HEK293 (cell line): ENCODE results near the gene EXT2.

Source experiments
- BCL11A ChIP-seq: fragments of 450-650 bp; formaldehyde crosslinking; IDR thresholded peaks from 2 replicates; pipeline ENCODE4 v1.5.1; 2016; ENCODE audit warnings: low read depth, missing biosample characterization, missing genetic modification characterization
- CTCF ChIP-seq: fragments of 450-650 bp; formaldehyde crosslinking; IDR thresholded peaks from 2 replicates; pipeline ENCODE4 v1.5.1; 2016; ENCODE audit warnings: missing biosample characterization, missing genetic modification characterization
- GLI2 ChIP-seq: fragments of 450-650 bp; formaldehyde crosslinking; IDR thresholded peaks from 2 replicates; pipeline ENCODE4; 2017; ENCODE audit warnings: missing biosample characterization, missing genetic modification characterization, low read depth, borderline replicate concordance
- MYNN ChIP-seq: fragments of 450-650 bp; formaldehyde crosslinking; IDR thresholded peaks from 2 replicates; pipeline ENCODE4 v1.5.1; 2016; ENCODE audit warnings: missing biosample characterization, missing genetic modification characterization, borderline replicate concordance
- ZNF274 ChIP-seq, 2 experiments: fragments of 200-500 bp in 1 of 2; fragments of 450-650 bp in 1 of 2; sonication (Bioruptor generic) in 1 of 2; formaldehyde crosslinking in 1 of 2; IDR thresholded peaks; 2 replicates each; pipeline versions ENCODE4 v1.5.1 to v1.6.1; 2014 to 2016; ENCODE audit warnings: borderline replicate concordance in 1 of 2, inconsistent platforms in 1 of 2, low read length in 1 of 2, missing biosample characterization in 1 of 2, missing genetic modification characterization in 1 of 2
- ZNF510 ChIP-seq: fragments of 450-650 bp; formaldehyde crosslinking; IDR thresholded peaks from 2 replicates; pipeline ENCODE4 v1.5.1; 2018; ENCODE audit warnings: mild to moderate bottlenecking, missing genetic modification characterization, missing biosample characterization; ENCODE audit not compliant: insufficient replicate concordance
- ZNF548 ChIP-seq: fragments of 450-650 bp; formaldehyde crosslinking; IDR thresholded peaks from 2 replicates; pipeline ENCODE4 v1.5.1; 2016; ENCODE audit warnings: missing biosample characterization, missing genetic modification characterization
- ZNF777 ChIP-seq: fragments of 450-650 bp; formaldehyde crosslinking; IDR thresholded peaks from 2 replicates; pipeline ENCODE4 v1.5.1; 2017; ENCODE audit warnings: missing biosample characterization, missing genetic modification characterization, borderline replicate concordance
- ZNF830 ChIP-seq: fragments of 450-650 bp; IDR thresholded peaks from 2 replicates; pipeline ENCODE4 v1.5.0; 2018; ENCODE audit warnings: missing biosample characterization, missing genetic modification characterization, low read depth, mild to moderate bottlenecking, moderate library complexity
- TF ChIP-seq, protein P1 (sequence below): sonication (generic); formaldehyde crosslinking; IDR thresholded peaks from 2 replicates; pipeline ENCODE4 v1.8.1; 2022; ENCODE audit warnings: mild to moderate bottlenecking, moderate library complexity, missing genetic modification reagents
- TF ChIP-seq, protein P2 (sequence below): fragments of 450-650 bp; formaldehyde crosslinking; IDR thresholded peaks from 2 replicates; pipeline ENCODE4 v1.5.1; 2016; ENCODE audit warnings: missing biosample characterization, missing genetic modification characterization, low read depth

DNA sequence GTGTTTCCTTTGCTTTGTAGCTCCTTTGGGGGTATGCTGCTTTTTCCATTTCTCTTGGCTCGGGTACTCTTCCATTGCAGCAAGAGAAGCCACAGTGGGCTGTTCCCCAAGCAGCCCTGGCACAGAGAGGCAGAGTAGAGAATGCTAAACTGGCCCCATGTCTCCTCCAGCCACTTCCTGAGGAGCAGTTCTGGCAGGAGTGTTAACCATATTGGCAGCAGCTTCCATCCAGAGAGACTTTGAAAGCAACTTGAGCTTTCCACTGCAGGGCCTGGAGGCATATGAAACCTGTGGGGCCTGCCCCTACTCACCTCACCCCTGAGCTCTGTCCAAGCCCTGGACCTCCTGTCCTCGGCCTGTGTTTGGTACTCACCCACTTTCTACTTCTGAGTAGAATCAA lies 152.6 kb downstream of the EXT2 start:
- no peak for TF ChIP-seq ZNF830
- TF ChIP-seq CTCF: no peak
- TF ChIP-seq ZNF274 (IDR thresholded peaks at IDR 0.05; ENCODE audit: low read length): no peak
- no peak for TF ChIP-seq ZNF274 (tag by site-specific recombination; IDR thresholded peaks at IDR 0.05; ENCODE audit: borderline replicate concordance)
- TF ChIP-seq, protein P1, sequence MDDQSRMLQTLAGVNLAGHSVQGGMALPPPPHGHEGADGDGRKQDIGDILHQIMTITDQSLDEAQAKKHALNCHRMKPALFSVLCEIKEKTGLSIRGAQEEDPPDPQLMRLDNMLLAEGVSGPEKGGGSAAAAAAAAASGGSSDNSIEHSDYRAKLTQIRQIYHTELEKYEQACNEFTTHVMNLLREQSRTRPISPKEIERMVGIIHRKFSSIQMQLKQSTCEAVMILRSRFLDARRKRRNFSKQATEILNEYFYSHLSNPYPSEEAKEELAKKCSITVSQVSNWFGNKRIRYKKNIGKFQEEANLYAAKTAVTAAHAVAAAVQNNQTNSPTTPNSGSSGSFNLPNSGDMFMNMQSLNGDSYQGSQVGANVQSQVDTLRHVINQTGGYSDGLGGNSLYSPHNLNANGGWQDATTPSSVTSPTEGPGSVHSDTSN (CRISPR knock-in tag): no peak
- no peak for TF ChIP-seq ZNF548 (tag by site-specific recombination)
- TF ChIP-seq, protein P2, sequence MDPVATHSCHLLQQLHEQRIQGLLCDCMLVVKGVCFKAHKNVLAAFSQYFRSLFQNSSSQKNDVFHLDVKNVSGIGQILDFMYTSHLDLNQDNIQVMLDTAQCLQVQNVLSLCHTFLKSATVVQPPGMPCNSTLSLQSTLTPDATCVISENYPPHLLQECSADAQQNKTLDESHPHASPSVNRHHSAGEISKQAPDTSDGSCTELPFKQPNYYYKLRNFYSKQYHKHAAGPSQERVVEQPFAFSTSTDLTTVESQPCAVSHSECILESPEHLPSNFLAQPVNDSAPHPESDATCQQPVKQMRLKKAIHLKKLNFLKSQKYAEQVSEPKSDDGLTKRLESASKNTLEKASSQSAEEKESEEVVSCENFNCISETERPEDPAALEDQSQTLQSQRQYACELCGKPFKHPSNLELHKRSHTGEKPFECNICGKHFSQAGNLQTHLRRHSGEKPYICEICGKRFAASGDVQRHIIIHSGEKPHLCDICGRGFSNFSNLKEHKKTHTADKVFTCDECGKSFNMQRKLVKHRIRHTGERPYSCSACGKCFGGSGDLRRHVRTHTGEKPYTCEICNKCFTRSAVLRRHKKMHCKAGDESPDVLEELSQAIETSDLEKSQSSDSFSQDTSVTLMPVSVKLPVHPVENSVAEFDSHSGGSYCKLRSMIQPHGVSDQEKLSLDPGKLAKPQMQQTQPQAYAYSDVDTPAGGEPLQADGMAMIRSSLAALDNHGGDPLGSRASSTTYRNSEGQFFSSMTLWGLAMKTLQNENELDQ (tag by site-specific recombination): no peak
- TF ChIP-seq GLI2 (tag by site-specific recombination): no peak
- TF ChIP-seq ZNF777 (tag by site-specific recombination): no peak
- TF ChIP-seq MYNN: no peak
- no peak for TF ChIP-seq BCL11A (tag by site-specific recombination)
- no peak for TF ChIP-seq ZNF510 (tag by site-specific recombination)
